NCI-H2029 (cell line): ENCODE results near the gene RAB7B.

Experiments used
- DNase-seq: peaks from one replicate; lab custom pipeline; 2025; lab: John Stamatoyannopoulos, UW

RAB7B gene

GRCh38 chr1:206022766-206023165, 19.6 kb upstream of the RAB7B start:
- DNase-seq, result no peak

GRCh38 chr1:206021626-206022365, 18.6 kb upstream of the RAB7B start:
- no peak for DNase-seq

GRCh38 chr1:206021008-206021625, 17.9 kb upstream of the RAB7B start:
- DNase-seq, result no peak

- no peak for DNase-seq
Observed at GRCh38 chr1:206020393-206021007, 17.3 kb upstream of the RAB7B start.

- DNase-seq, result no peak
Observed at GRCh38 chr1:206015071-206015470, 11.9 kb upstream of the RAB7B start.

- no peak for DNase-seq
Observed at GRCh38 chr1:206014601-206015000, 11.4 kb upstream of the RAB7B start.

GRCh38 chr1:206013026-206013795, 10.0 kb upstream of the RAB7B start:
- DNase-seq, result no peak

- no peak for DNase-seq
Observed at GRCh38 chr1:206012086-206012859, 9.1 kb upstream of the RAB7B start.

- DNase-seq, result no peak
Observed at GRCh38 chr1:206011057-206011456, 7.9 kb upstream of the RAB7B start.

- DNase-seq, result no peak
Observed at GRCh38 chr1:206010060-206010459, 6.9 kb upstream of the RAB7B start.

GRCh38 chr1:206006946-206007345, 3.8 kb upstream of the RAB7B start:
- DNase-seq, result no peak

- no peak for DNase-seq
Observed at GRCh38 chr1:206005778-206006180, 2.6 kb upstream of the RAB7B start.

GRCh38 chr1:206005234-206005633, 2.0 kb upstream of the RAB7B start:
- no peak for DNase-seq

GRCh38 chr1:206004826-206005225, 1.6 kb upstream of the RAB7B start:
- DNase-seq, result peak; percentile 24

- no peak for DNase-seq
Observed at GRCh38 chr1:206003854-206004800, 932 bp upstream of the RAB7B start.

GRCh38 chr1:206002160-206002559, 1.0 kb downstream of the RAB7B start:
- DNase-seq, result no peak

GRCh38 chr1:206001476-206001888, 1.7 kb downstream of the RAB7B start:
- no peak for DNase-seq

GRCh38 chr1:206000641-206001339, 2.4 kb downstream of the RAB7B start:
- no peak for DNase-seq

- no peak for DNase-seq
Observed at GRCh38 chr1:205998457-205999241, 4.5 kb downstream of the RAB7B start.
